Hematopoietic multipotent progenitor cell treated with erythropoietin and hydrocortisone succinate and interleukin-3 and kit ligand, for 8 days (in vitro differentiated cells): ENCODE results near the gene HMGCR.

Experiments
- DNase-seq: peaks from one replicate; pipeline ENCODE4 v3.0.0-alpha.2; 2015

Gene HMGCR

GRCh38 chr5:75389430-75389829 is 52.4 kb downstream of the HMGCR start:
- no peak for DNase-seq

DNA sequence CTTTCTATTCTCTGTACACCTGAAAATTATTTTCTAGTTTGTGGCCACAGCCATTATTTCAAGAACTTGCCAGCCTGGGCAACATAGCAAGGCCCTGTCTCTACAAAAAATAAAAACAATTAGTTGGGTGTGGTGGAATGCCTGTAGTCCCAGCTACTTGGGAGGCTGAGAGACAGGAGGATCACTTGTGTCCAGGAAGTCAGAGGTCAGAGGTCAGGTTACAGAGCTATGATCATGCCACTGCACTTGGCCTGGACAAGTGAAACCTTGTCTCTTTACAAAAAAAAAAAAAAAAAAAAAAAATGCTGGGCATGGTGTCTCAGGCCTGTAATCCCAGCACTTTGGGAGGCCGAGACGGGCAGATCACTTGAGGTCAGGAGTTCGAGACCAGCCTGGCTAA is 58.3 kb downstream of the HMGCR start:
- DNase-seq: no peak

DNA sequence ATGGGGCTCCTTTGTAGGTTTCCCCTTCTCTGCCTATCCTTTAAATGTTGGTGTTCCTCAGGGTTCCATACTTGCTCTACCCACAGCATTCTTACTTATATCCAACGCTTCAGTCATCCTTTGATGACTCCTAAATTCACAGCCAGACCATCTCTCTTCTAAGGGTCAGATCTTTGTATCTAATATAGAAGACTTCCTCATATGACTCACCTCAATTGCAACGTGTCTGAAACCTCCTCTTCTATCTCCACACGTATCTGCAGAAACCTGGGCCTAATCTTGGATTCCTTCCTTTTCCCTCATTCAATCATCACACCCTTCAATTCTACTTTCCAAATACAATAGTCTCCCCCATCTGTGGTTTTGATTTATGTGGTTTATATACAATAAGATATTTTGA is 68.3 kb downstream of the HMGCR start:
- DNase-seq: no peak
